Measurements from ENCODE around the gene AQP12A.

GRCh38 chr2:240723851-240724250 is 32.2 kb downstream of the AQP12A start:
- TF ChIP-seq POLR2A (IDR thresholded peaks at IDR 0.05) (no peak), CTCF (IDR thresholded peaks at IDR 0.05) (no peak), POLR2AphosphoS5 (IDR thresholded peaks at IDR 0.05) (no peak)
